Prostate gland (tissue), 2 donors: Measurements from ENCODE around the gene FAAP20.

Experiments
- POLR2A ChIP-seq: fragments of 450-650 bp; IDR thresholded peaks from one replicate; pipeline ENCODE4 v1.6.1; 2016; ENCODE audit warnings: antibody characterized with exemption, mild to moderate bottlenecking
- TF ChIP-seq, protein P1 (sequence below), 4 experiments: fragments of 200-600 bp in 2 of 4; fragments of 450-650 bp in 2 of 4; sonication (generic) in 2 of 4; IDR thresholded peaks; 1 replicate in 3 of 4; 2 replicates in 1 of 4; pipeline ENCODE4 v1.5.1; 2016 to 2019; ENCODE audit warnings: antibody characterized with exemption in 4 of 4, mild to moderate bottlenecking in 2 of 4, moderate library complexity in 2 of 4

GRCh38 chr1:2184934-2185333 is 9.6 kb downstream of the FAAP20 start:
- no peak for TF ChIP-seq POLR2A
- TF ChIP-seq, protein P1, sequence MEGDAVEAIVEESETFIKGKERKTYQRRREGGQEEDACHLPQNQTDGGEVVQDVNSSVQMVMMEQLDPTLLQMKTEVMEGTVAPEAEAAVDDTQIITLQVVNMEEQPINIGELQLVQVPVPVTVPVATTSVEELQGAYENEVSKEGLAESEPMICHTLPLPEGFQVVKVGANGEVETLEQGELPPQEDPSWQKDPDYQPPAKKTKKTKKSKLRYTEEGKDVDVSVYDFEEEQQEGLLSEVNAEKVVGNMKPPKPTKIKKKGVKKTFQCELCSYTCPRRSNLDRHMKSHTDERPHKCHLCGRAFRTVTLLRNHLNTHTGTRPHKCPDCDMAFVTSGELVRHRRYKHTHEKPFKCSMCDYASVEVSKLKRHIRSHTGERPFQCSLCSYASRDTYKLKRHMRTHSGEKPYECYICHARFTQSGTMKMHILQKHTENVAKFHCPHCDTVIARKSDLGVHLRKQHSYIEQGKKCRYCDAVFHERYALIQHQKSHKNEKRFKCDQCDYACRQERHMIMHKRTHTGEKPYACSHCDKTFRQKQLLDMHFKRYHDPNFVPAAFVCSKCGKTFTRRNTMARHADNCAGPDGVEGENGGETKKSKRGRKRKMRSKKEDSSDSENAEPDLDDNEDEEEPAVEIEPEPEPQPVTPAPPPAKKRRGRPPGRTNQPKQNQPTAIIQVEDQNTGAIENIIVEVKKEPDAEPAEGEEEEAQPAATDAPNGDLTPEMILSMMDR (IDR thresholded peaks at IDR 0.05): no peak
